OCI-LY7 (cell line): ENCODE data around the gene CCDC33. TPM values are rescaled to one million over a fixed set of nuclear protein-coding genes. Genes with fewer than 3 reads are reported as not detected.

Source experiments
- BruUV-seq: library from RNA; stranded (reverse); fragments of 400-500 nt; replicated peaks from 2 replicates; lab custom pipeline; 2021; lab: Mats Ljungman, UMichigan
- CTCF ChIA-PET: fragments of 300-600 bp; sonication (Branson Sonifier 250); formaldehyde crosslinking; loops from one replicate; lab custom pipeline; 2022; ENCODE audit warnings: antibody characterized with exemption; ENCODE audit not compliant: unreplicated experiment; lab: Charles Lee
- POLR2A ChIA-PET: fragments of 300-600 bp; sonication (Branson Sonifier 250); formaldehyde crosslinking; loops from one replicate; lab custom pipeline; 2022; ENCODE audit warnings: antibody characterized with exemption; lab: Charles Lee
- DNase-seq: peaks from one replicate; pipeline ENCODE4 v3.0.0-alpha.2; 2015; ENCODE audit warnings: low spot score
- H2AFZ ChIP-seq: fragments of 200-600 bp; sonication (generic), shearing (Covaris generic); 2 replicates; pipeline ENCODE4 v1.6.1; 2014; ENCODE audit warnings: mild to moderate bottlenecking, antibody characterized with exemption, low read length, moderate library complexity
- H3K27ac ChIP-seq: fragments of 200-600 bp; sonication (generic); 2 replicates; pipeline ENCODE4 v1.5.1; 2014; ENCODE audit warnings: mixed run types, low read depth, mild to moderate bottlenecking, moderate library complexity, low read length, inconsistent platforms; ENCODE audit not compliant: poor library complexity, severe bottlenecking
- H3K36me3 ChIP-seq: fragments of 200-600 bp; sonication (generic); 2 replicates; pipeline ENCODE4 v1.6.1; 2014; ENCODE audit warnings: mild to moderate bottlenecking, antibody characterized with exemption, low read length, moderate library complexity, mixed read lengths; ENCODE audit not compliant: insufficient read depth
- H3K4me1 ChIP-seq: fragments of 200-600 bp; sonication (generic); 2 replicates; pipeline ENCODE4 v1.5.1; 2014; ENCODE audit warnings: mild to moderate bottlenecking, low read length; ENCODE audit not compliant: insufficient read depth, poor library complexity, severe bottlenecking
- H3K4me2 ChIP-seq: fragments of 200-600 bp; sonication (generic); 2 replicates; pipeline ENCODE4 v1.6.1; 2014; ENCODE audit warnings: mild to moderate bottlenecking, low read length
- H3K4me3 ChIP-seq: fragments of 200-600 bp; sonication (generic); 2 replicates; pipeline ENCODE4 v1.5.1; 2014; ENCODE audit warnings: mild to moderate bottlenecking, low read depth, low read length; ENCODE audit not compliant: poor library complexity, severe bottlenecking
- H3K79me2 ChIP-seq: fragments of 200-600 bp; sonication (generic); 2 replicates; pipeline ENCODE4 v1.6.1; 2016; ENCODE audit warnings: low read depth, mild to moderate bottlenecking, low read length, moderate library complexity, mixed read lengths; ENCODE audit not compliant: insufficient read depth
- H3K9me2 ChIP-seq: fragments of 200-600 bp; sonication (generic); 2 replicates; pipeline ENCODE4 v1.6.1; 2016; ENCODE audit warnings: mild to moderate bottlenecking, low read length, mixed read lengths; ENCODE audit not compliant: insufficient read depth
- H3K9me3 ChIP-seq: fragments of 200-600 bp; sonication (generic); 2 replicates; pipeline ENCODE4 v1.6.1; 2014; ENCODE audit warnings: mild to moderate bottlenecking, mixed run types, low read length, mixed read lengths
- H4K20me1 ChIP-seq: fragments of 200-600 bp; sonication (generic); 2 replicates; pipeline ENCODE4 v1.6.1; 2014; ENCODE audit warnings: mild to moderate bottlenecking, antibody characterized with exemption, low read length, moderate library complexity, mixed read lengths; ENCODE audit not compliant: insufficient read depth
- CTCF ChIP-seq: fragments of 200-600 bp; sonication (generic); conservative IDR thresholded peaks from 2 replicates; pipeline ENCODE4 v1.5.1; 2014; ENCODE audit warnings: mild to moderate bottlenecking, antibody characterized with exemption, low read length, moderate library complexity, mixed read lengths
- EZH2phosphoT487 ChIP-seq: fragments of 200-600 bp; sonication (generic); IDR thresholded peaks from 2 replicates; pipeline ENCODE4 v1.6.1; 2018; ENCODE audit warnings: low read depth, borderline replicate concordance, mild to moderate bottlenecking, mixed run types, antibody characterized with exemption, low read length, moderate library complexity, mixed read lengths
- intact Hi-C: fragments of 100-400 bp; cut with micrococcal nuclease; formaldehyde crosslinking; loops from one replicate; pipeline ENCODE4 v1.10.0; 2022; ENCODE audit not compliant: unreplicated experiment
- total RNA-seq, 2 experiments: library from RNA; depleted of rRNA in 1 of 2; stranded (reverse); fragments of >200 nt in 1 of 2; shearing (Covaris generic) in 1 of 2; gene quantifications; 2 replicates each; pipeline ENCODE4 v1.2.3, GENCODE V29; 2014 to 2022

Gene CCDC33
- total RNA-seq, 2 experiments from 2014 or later, result not detected

DNA sequence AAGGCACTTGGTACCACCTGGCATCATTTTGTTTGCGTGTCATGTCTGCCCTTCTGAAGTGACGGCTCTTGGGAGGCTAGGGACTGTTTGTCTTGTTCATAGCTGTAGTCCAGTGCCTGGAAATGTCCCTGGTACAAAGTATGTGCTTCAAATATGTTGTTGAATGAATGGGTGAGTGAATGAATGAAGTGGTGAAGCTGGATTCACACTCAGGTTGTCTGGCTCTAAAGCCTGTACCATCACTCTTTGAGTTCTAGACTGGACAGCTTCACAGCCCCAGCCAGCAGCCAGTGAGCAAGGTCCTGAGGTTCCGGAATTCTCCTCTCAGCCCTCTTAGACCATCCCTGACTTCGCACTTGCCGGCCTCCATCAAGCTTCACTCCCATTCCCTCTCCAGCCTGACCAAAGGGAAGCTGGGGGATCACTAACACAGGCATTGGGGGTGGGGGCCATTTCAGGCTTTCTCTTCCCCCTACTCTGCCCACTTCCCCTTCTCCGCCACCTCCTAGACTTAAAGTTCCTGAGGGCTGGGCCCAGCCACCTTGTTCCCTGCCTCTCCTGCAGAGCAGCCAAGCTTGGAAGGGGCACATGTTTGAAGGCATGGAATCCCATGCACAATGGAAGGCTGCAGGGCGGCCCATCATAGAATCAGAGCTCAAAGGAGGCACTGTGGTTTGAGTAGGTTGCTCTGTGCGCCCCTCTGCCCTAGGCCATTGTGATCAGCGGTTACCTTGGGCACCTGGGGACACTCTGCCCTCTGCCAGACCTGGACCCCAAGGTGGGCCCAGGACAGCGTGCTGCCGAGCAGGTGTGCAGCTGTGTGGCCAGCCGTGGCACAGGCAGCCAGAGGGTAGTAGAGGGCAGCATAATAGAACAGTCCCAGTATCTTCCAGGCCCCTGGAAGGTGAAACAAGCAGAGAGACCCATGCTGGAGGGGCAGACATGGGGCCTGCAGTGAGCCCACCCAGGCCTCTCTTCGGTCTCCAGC lies 41.3 kb upstream of the CCDC33 start:
- Histone ChIP-seq H2AFZ (no peak overlapping the region), H3K27ac (no peak overlapping the region), H3K79me2 (no peaks in the 10 kb centered on the region), H3K4me2 (no peak overlapping the region), H3K4me1 (no peaks in the 10 kb centered on the region), H3K4me3 (no peak overlapping the region), H3K36me3 (no peaks in the 10 kb centered on the region), H3K9me3 (no peaks in the 10 kb centered on the region), H4K20me1 (no peaks in the 10 kb centered on the region), H3K9me2 (no peaks in the 10 kb centered on the region)
- BruUV-seq, result no TSS peak
- intact Hi-C loops, result no loop called here
- no peak for DNase-seq
- TF ChIP-seq EZH2phosphoT487, result no peak
- POLR2A ChIA-PET, result no interaction called here
- CTCF ChIA-PET, result no interaction called here

GRCh38 chr15:74196175-74196574 lies 40.0 kb upstream of the CCDC33 start:
- Histone ChIP-seq H2AFZ (no peak overlapping the region), H3K4me1 (no peaks in the 10 kb centered on the region), H3K4me2 (no peak overlapping the region), H3K27ac (no peak overlapping the region), H3K9me2 (no peaks in the 10 kb centered on the region), H3K79me2 (no peaks in the 10 kb centered on the region), H3K4me3 (no peak overlapping the region), H4K20me1 (no peaks in the 10 kb centered on the region), H3K9me3 (no peaks in the 10 kb centered on the region), H3K36me3 (no peaks in the 10 kb centered on the region)
- intact Hi-C loops, result no loop called here
- BruUV-seq, result no TSS peak
- TF ChIP-seq CTCF (no peak), EZH2phosphoT487 (no peak)
- DNase-seq, result no peak
- POLR2A ChIA-PET, result no interaction called here
- CTCF ChIA-PET, result no interaction called here

DNA sequence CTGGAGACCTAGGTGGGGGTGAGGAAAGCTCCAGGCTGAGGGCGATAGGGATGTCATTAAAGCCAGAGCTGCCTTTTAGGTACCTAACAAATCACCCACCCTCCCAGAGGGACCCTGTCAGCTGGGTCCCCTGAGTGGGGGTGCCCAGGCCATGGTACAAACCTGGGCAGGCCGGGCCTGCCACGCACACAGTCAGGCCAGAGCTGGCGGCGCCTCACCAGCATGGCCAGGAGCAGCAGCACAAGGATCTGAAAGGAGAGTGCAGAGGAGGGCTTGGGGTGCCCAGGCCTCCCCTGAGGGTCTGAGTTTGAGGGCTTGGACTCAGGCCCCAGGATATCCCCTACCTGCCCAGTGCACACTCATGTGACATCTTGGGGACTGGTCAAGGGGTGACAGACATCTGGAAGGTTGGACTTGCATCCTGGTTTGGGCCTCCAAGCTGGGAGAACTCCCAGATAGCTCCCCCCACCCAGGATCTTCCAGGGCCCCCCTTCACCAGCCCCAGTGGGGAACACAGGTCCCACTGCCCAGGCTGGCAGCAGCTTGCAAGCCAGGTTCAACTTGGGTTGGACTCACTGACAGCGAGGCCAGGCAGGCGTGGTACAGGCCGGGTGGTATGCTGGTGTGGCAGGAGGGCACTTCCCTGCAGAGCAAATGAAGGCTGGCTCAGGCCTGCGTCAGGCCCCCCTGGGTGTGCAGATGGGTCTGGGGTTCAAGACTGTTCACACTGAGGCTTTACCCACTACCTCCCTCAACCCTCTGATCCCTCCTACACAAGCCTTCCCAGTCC lies 38.8 kb upstream of the CCDC33 start:
- no peak for TF ChIP-seq EZH2phosphoT487
- TF ChIP-seq CTCF, result no peak
- no peak overlapping the region for H3K4me2 ChIP-seq

More for the DNA sequence above, 38.8 kb upstream of the CCDC33 start:
- H3K4me1 ChIP-seq, result no peaks in the 10 kb centered on the region
- no peaks in the 10 kb centered on the region for H4K20me1 ChIP-seq
- BruUV-seq, result no TSS peak
- no peak overlapping the region for H3K27ac ChIP-seq
- no peak for DNase-seq
- CTCF ChIA-PET, result no interaction called here
- POLR2A ChIA-PET, result no interaction called here
- no peaks in the 10 kb centered on the region for H3K79me2 ChIP-seq
- intact Hi-C loops, result no loop called here
- H3K4me3 ChIP-seq, result no peak overlapping the region
- no peak overlapping the region for H2AFZ ChIP-seq
- no peaks in the 10 kb centered on the region for H3K9me2 ChIP-seq
- H3K36me3 ChIP-seq, result no peaks in the 10 kb centered on the region
- no peaks in the 10 kb centered on the region for H3K9me3 ChIP-seq
